ENCODE data around the gene PTTG2. TPM values are rescaled to one million over a fixed set of nuclear protein-coding genes. Genes with fewer than 3 reads are reported as not detected.

The PTTG2 gene
- total RNA-seq = not detected in 2 replicates

GRCh38 chr4:37960098-37960497, at the start of gene PTTG2:
PTTG2 (plus strand) TSS chr4:37960398; CDS start chr4:37960435, 37 bp downstream.

Other genes with a start within 250 kb of the PTTG2 start
- gene PGM2, start 133.7 kb upstream of the PTTG2 start, total RNA-seq = 14.7 and 20.9 TPM in 2 replicates
- 58.1 and 103 TPM in 2 replicates for gene TBC1D1, start 69.3 kb upstream of the PTTG2 start, total RNA-seq

All from subcutaneous preadipocyte (primary cell).